ENCODE results near the gene MRPL58.
"Not testable (repeated sequence)": the region's sequence is repeated elsewhere in the genome, so short reads cannot be mapped to it uniquely, and the experiment has no call there.

The MRPL58 gene

GRCh38 chr17:75013092-75013559 is 656 bp downstream of the MRPL58 start:
- no peak for DNase-seq (ENCODE audit: low read depth)

DNA sequence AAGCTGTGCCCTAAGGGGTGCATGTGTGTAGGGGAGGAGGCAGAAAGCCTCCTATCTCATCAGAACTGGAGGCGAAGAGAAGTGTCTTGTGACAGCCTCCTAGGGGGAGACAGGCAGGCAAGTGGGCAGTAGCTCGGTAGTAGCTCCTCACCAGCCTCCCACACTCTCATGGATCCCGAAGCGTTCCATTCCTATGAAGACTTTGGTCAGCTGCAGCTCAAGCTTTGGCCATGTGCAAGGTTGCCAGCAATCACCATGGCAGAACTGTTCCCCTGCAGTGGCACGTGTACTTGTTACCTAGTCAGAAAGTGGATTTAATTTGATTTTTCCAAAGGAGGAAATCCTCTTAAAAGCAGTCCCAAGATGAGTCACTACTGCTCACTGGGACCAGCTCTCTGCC is 6.7 kb downstream of the MRPL58 start:
- DNase-seq (ENCODE audit: low read depth): no peak

GRCh38 chr17:75019710-75020109 is 7.2 kb downstream of the MRPL58 start:
- no peak for DNase-seq (ENCODE audit: low read depth)

GRCh38 chr17:75020331-75021110 is 8.1 kb downstream of the MRPL58 start:
- DNase-seq (ENCODE audit: low read depth): no peak

- DNase-seq (ENCODE audit: low read depth): no peak
Measured at GRCh38 chr17:75024686-75025397, 12.4 kb downstream of the MRPL58 start.

GRCh38 chr17:75025398-75025734 is 12.9 kb downstream of the MRPL58 start:
- not testable (repeated sequence) for DNase-seq (ENCODE audit: low read depth)

DNA sequence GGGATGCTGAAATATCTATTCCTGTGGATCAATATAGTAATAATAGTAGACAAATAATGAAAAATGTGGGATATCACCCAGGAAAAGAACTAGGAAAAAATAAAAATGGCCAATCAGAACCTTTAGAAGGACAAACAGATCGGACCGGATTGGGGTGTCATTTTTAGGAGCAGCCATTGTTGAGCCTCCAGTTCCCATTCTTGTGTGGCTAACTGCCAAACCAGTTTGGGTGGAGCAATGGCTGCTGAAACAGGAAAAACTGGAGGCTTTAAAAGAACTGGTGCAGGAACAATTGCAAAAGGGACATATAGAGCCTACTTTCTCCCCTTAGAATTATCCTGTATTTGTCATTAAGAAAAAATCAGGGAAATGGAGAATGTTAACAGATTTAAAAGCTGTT is 14.2 kb downstream of the MRPL58 start:
- DNase-seq (ENCODE audit: low read depth): not testable (repeated sequence)

DNA sequence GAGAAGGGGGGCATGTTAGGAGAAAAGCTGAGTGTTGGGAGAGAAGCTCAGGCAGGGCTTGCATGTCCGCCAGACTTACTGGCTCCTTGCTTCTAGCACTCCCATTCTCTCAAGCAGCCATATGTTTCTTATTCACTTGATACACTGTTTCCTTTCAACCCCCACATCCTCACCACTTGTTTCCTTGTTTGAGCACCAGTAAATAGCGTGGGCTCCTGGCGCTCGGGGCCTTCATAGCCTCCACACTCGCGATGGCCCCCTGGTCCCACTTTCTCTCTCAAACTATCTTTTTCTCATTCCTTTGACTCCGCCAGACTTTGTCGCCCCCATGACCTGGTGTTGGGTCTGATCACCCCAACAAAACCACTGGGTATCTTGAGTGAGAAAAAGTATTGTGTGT is 17.7 kb downstream of the MRPL58 start:
- DNase-seq (ENCODE audit: low read depth): no peak

- DNase-seq (ENCODE audit: low read depth): peak; percentile 49
Measured at GRCh38 chr17:75031972-75032719, 19.7 kb downstream of the MRPL58 start.

DNA sequence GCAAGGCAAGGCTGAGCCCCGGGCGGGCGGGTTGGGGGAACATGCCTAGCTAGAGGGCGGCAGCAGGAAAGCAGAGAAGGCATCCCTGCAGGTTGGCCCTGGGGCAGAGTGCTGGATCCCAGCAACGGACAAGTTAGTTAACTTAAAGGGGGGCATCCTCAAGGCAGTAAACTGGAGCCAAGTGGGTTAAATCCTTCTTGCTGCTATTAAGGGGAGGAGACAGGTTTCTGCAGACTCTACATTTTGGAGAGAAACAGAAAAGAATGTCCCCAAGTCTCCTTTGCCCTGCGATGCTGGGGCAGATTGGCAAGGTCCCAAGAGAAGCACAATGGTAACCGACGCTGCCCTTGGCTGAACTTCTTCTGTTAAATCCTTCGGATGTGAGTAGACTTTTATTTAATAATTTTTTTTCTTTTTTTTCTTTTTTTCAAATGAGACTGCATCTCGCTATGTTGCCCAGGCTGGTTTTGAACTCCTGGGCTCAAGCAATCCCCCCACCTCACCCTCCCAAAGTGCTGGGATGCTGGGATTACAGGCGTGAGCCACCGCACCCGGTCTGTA is 20.3 kb downstream of the MRPL58 start:
- DNase-seq (ENCODE audit: low read depth): no peak

- peak; percentile 77 for DNase-seq (ENCODE audit: low read depth)
Measured at GRCh38 chr17:75033346-75034235, 21.1 kb downstream of the MRPL58 start.

GRCh38 chr17:75034236-75034908 is 21.9 kb downstream of the MRPL58 start:
- peak; percentile 74 for DNase-seq (ENCODE audit: low read depth)

- DNase-seq (ENCODE audit: low read depth): peak; percentile 74
Measured at GRCh38 chr17:75036643-75037268, 24.3 kb downstream of the MRPL58 start.

DNA sequence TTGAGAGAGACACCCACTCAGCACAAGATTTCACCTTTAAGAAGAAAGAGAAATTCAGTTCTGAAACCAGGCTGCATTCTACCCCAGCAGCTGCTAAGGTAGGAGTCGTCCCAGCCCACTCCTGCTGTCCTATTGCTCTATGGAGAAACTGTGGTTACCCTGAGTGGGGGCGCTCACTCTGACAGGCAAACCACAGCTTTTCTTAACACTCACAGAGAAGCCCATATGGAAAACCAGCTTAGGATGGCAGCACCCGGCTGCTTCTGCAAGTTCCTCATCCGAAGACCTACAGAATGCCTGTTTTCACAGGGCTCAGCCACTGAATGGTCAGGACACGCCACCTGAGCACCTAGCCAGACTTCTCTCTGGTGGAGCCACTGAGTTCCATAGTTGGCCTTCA is 26.8 kb downstream of the MRPL58 start:
- DNase-seq (ENCODE audit: low read depth): no peak

GRCh38 chr17:75041656-75042280 is 29.3 kb downstream of the MRPL58 start:
- no peak for DNase-seq (ENCODE audit: low read depth)

DNA sequence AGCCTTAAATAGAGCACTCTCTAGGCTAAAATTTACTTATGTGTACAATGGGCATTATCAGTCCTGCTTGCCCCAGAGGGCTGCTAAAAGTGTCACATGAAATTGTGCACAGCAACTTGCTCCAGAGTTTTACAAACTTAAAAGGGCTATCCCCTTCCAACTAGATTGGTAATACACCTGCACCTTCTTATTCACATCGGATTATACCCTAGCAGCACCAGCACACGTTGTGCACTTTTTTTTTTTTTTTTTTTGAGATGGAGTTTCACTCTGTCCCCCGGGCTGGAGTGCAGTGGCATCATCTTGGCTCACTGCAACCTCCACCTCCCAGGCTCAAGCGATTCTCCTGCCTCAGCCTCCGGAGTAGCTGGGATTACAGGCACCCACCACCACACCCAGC is 31.3 kb downstream of the MRPL58 start:
- DNase-seq (ENCODE audit: low read depth): not testable (repeated sequence)

- no peak for DNase-seq (ENCODE audit: low read depth)
Measured at GRCh38 chr17:75044716-75045115, 32.2 kb downstream of the MRPL58 start.

- not testable (repeated sequence) for DNase-seq (ENCODE audit: low read depth)
Measured at GRCh38 chr17:75045946-75046406, 33.5 kb downstream of the MRPL58 start.

- DNase-seq (ENCODE audit: low read depth): peak; percentile 93
Measured at GRCh38 chr17:75046407-75047289, 34.2 kb downstream of the MRPL58 start, which contains the start of the genes ATP5PD and KCTD2. ATP5PD (minus strand) TSS chr17:75046969; CDS start chr17:75042650, 4,319 bp downstream. KCTD2 (plus strand) TSS chr17:75047225; CDS start chr17:75047251, 26 bp downstream.
